ENCODE measurements around the gene CA5A. TPM values are rescaled to one million over a fixed set of nuclear protein-coding genes. Genes with fewer than 3 reads are reported as not detected.

Gene CA5A
- total RNA-seq, 1 experiment from 2014 or later = not detected

- Histone ChIP-seq H3K9ac (ENCODE audit: low read length) (no peak overlapping the region), H3K4me1 (ENCODE audit: control insufficient read depth in 1 of 2, insufficient read depth in 2 of 2, low read length in 2 of 2) (peaks cover 0 to 4% of the 10 kb centered on the region in 2 experiments; a peak in 1 of 4 replicates), H3K4me3 (replicated peaks in 1 of 2; ENCODE audit: low read depth in 1 of 2, low read length in 2 of 2) (no peak overlapping the region), H3K27ac (ENCODE audit: low read depth, low read length) (no peak overlapping the region), H3K79me2 (ENCODE audit: insufficient read depth, low read length) (no peaks in the 10 kb centered on the region), H2AFZ (ENCODE audit: low read depth, low read length, poor library complexity, severe bottlenecking) (no peak overlapping the region), H3K36me3 (ENCODE audit: control insufficient read depth in 1 of 2, insufficient read depth in 2 of 2, low read length in 2 of 2) (no peaks in the 10 kb centered on the region), H3K27me3 (ENCODE audit: insufficient read depth, low read length) (no peaks in the 10 kb centered on the region), H3K4me2 (ENCODE audit: low read length) (no peak overlapping the region), H4K20me1 (ENCODE audit: insufficient read depth) (no peaks in the 10 kb centered on the region), H3K9me3 (ENCODE audit: control insufficient read depth in 1 of 2, insufficient read depth in 1 of 2, low read depth in 1 of 2, low read length in 2 of 2) (no peaks in the 10 kb centered on the region), H3K9me2 (ENCODE audit: insufficient read depth) (no peaks in the 10 kb centered on the region)
- ChIA-PET CTCF (no interaction called here), POLR2A (no interaction called here), RAD21 (ENCODE audit: low non-redundant PET in 1 of 2, low total read pairs in 2 of 2, uncharacterized antibody in 2 of 2, unreplicated experiment in 2 of 2) (no interaction called here)
- no TSS peak for BruUV-seq (replicated peaks)
- ATAC-seq (peak; percentile 45), DNase-seq (ENCODE audit: low read depth, low spot score) (no peak)
- intact Hi-C loops (cut with micrococcal nuclease) = no loop called here
- TF ChIP-seq EZH2 (IDR thresholded peaks at IDR 0.05) (no peak), CTCF (IDR thresholded peaks at IDR 0.05 in 2 of 3, conservative IDR thresholded peaks at IDR 0.05 in 1 of 3; ENCODE audit: borderline replicate concordance in 1 of 3, insufficient read depth in 1 of 3, low read depth in 2 of 3, low read length in 2 of 3) (peak in 1 of 3 experiments; percentile 21; a peak in 1 of 6 replicates)
These were observed 9.2 kb downstream of the CA5A start for GRCh38 chr16:87927195-87927562.

- intact Hi-C loops (cut with micrococcal nuclease) = no loop called here
- TF ChIP-seq CTCF (IDR thresholded peaks at IDR 0.05 in 2 of 3, conservative IDR thresholded peaks at IDR 0.05 in 1 of 3; ENCODE audit: borderline replicate concordance in 1 of 3, insufficient read depth in 1 of 3, low read depth in 2 of 3, low read length in 2 of 3) (no peak), FOSL1 (IDR thresholded peaks at IDR 0.05; ENCODE audit: low read depth) (no peak), ZFX (IDR thresholded peaks at IDR 0.05) (no peak), SP1 (IDR thresholded peaks at IDR 0.05; ENCODE audit: low read depth) (no peak), RAD21 (IDR thresholded peaks at IDR 0.05; ENCODE audit: low read depth) (no peak), EZH2 (IDR thresholded peaks at IDR 0.05) (no peak), JUND (IDR thresholded peaks at IDR 0.05) (no peak), EGR1 (IDR thresholded peaks at IDR 0.05; ENCODE audit: low read depth) (no peak), CBX3 (IDR thresholded peaks at IDR 0.05; ENCODE audit: low read depth) (no peak), POLR2A (IDR thresholded peaks at IDR 0.05; ENCODE audit: borderline replicate concordance, extremely low read depth, insufficient read depth, insufficient read length) (no peak), EZH2phosphoT487 (IDR thresholded peaks at IDR 0.05; ENCODE audit: borderline replicate concordance) (no peak)
- TF ChIP-seq, protein P1, sequence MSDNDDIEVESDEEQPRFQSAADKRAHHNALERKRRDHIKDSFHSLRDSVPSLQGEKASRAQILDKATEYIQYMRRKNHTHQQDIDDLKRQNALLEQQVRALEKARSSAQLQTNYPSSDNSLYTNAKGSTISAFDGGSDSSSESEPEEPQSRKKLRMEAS (IDR thresholded peaks at IDR 0.05) = no peak
- TF ChIP-seq, protein P2, sequence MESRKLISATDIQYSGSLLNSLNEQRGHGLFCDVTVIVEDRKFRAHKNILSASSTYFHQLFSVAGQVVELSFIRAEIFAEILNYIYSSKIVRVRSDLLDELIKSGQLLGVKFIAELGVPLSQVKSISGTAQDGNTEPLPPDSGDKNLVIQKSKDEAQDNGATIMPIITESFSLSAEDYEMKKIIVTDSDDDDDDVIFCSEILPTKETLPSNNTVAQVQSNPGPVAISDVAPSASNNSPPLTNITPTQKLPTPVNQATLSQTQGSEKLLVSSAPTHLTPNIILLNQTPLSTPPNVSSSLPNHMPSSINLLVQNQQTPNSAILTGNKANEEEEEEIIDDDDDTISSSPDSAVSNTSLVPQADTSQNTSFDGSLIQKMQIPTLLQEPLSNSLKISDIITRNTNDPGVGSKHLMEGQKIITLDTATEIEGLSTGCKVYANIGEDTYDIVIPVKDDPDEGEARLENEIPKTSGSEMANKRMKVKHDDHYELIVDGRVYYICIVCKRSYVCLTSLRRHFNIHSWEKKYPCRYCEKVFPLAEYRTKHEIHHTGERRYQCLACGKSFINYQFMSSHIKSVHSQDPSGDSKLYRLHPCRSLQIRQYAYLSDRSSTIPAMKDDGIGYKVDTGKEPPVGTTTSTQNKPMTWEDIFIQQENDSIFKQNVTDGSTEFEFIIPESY (IDR thresholded peaks at IDR 0.05; ENCODE audit: extremely low read depth, insufficient replicate concordance, low read length) = no peak
These were observed 9.8 kb downstream of the CA5A start for GRCh38 chr16:87926246-87927194.

More at GRCh38 chr16:87926246-87927194, 9.8 kb downstream of the CA5A start:
- Histone ChIP-seq H3K4me3 (replicated peaks in 1 of 2; ENCODE audit: low read depth in 1 of 2, low read length in 2 of 2) (no peak overlapping the region), H3K79me2 (ENCODE audit: insufficient read depth, low read length) (no peaks in the 10 kb centered on the region), H3K4me2 (ENCODE audit: low read length) (no peak overlapping the region), H3K9me3 (ENCODE audit: control insufficient read depth in 1 of 2, insufficient read depth in 1 of 2, low read depth in 1 of 2, low read length in 2 of 2) (no peaks in the 10 kb centered on the region), H3K36me3 (ENCODE audit: control insufficient read depth in 1 of 2, insufficient read depth in 2 of 2, low read length in 2 of 2) (no peaks in the 10 kb centered on the region), H4K20me1 (ENCODE audit: insufficient read depth) (no peaks in the 10 kb centered on the region), H3K27ac (ENCODE audit: low read depth, low read length) (no peak overlapping the region), H3K9me2 (ENCODE audit: insufficient read depth) (no peaks in the 10 kb centered on the region), H3K4me1 (ENCODE audit: control insufficient read depth in 1 of 2, insufficient read depth in 2 of 2, low read length in 2 of 2) (peaks cover 0 to 5% of the 10 kb centered on the region in 2 experiments; a peak in 1 of 4 replicates), H2AFZ (ENCODE audit: low read depth, low read length, poor library complexity, severe bottlenecking) (no peak overlapping the region), H3K27me3 (ENCODE audit: insufficient read depth, low read length) (no peaks in the 10 kb centered on the region), H3K9ac (ENCODE audit: low read length) (no peak overlapping the region)
- RAD21 ChIA-PET (ENCODE audit: low non-redundant PET in 1 of 2, low total read pairs in 2 of 2, uncharacterized antibody in 2 of 2, unreplicated experiment in 2 of 2) = no interaction called here
- CTCF ChIA-PET = no interaction called here
- no peak for ATAC-seq
- no peak for DNase-seq (ENCODE audit: low read depth, low spot score)
- no TSS peak for BruUV-seq (replicated peaks)
- POLR2A ChIA-PET = no interaction called here
